LNCAP (cell line): ENCODE results near the gene CLIC2.

Source experiments
- CTCF ChIP-seq: fragments of 450-650 bp; IDR thresholded peaks from 2 replicates; pipeline ENCODE4 v1.5.1; 2017; ENCODE audit warnings: mild to moderate bottlenecking

The CLIC2 gene

GRCh38 chrX:155259752-155260151, 74.7 kb downstream of the CLIC2 start:
- no peak for TF ChIP-seq CTCF

GRCh38 chrX:155251391-155251790, 83.0 kb downstream of the CLIC2 start:
- no peak for TF ChIP-seq CTCF

GRCh38 chrX:155247497-155247896, 86.9 kb downstream of the CLIC2 start:
- TF ChIP-seq CTCF: no peak

GRCh38 chrX:155246748-155247147, 87.7 kb downstream of the CLIC2 start:
- no peak for TF ChIP-seq CTCF

GRCh38 chrX:155242300-155242699, 92.1 kb downstream of the CLIC2 start:
- no peak for TF ChIP-seq CTCF

- no peak for TF ChIP-seq CTCF
Measured at GRCh38 chrX:155237719-155238118, 96.7 kb downstream of the CLIC2 start.

- no peak for TF ChIP-seq CTCF
Measured at GRCh38 chrX:155235891-155236290, 98.5 kb downstream of the CLIC2 start.

- TF ChIP-seq CTCF: no peak
Measured at GRCh38 chrX:155231163-155231562, 103.3 kb downstream of the CLIC2 start.
